HG02798 (cell line): ENCODE results near the gene STOX2.
"Not testable (repeated sequence)": the region's sequence is repeated elsewhere in the genome, so short reads cannot be mapped to it uniquely, and the experiment has no call there.

Experiments
- ATAC-seq: cut with Tn5 transposase; IDR thresholded peaks from one replicate; pipeline ENCODE4 v1.9.1; 2021; ENCODE audit warnings: mild to moderate bottlenecking; ENCODE audit not compliant: unreplicated experiment, poor library complexity

Gene STOX2

GRCh38 chr4:184016759-184017668 is 111.9 kb downstream of the STOX2 start:
- ATAC-seq: no peak

GRCh38 chr4:184019076-184019475 is 114.0 kb downstream of the STOX2 start:
- ATAC-seq: no peak

GRCh38 chr4:184019667-184020623 is 114.8 kb downstream of the STOX2 start:
- ATAC-seq: no peak

- no peak for ATAC-seq
Observed at GRCh38 chr4:184021389-184021788, 116.3 kb downstream of the STOX2 start.

- ATAC-seq: no peak
Observed at GRCh38 chr4:184022679-184023383, 117.7 kb downstream of the STOX2 start.

- ATAC-seq: no peak
Observed at GRCh38 chr4:184024637-184025036, 119.5 kb downstream of the STOX2 start.

GRCh38 chr4:184028561-184029374 is 123.7 kb downstream of the STOX2 start:
- ATAC-seq: no peak

- no peak for ATAC-seq
Observed at GRCh38 chr4:184030036-184030435, 124.9 kb downstream of the STOX2 start.

GRCh38 chr4:184030764-184031163 is 125.7 kb downstream of the STOX2 start:
- no peak for ATAC-seq

- no peak for ATAC-seq
Observed at GRCh38 chr4:184032091-184032490, 127.0 kb downstream of the STOX2 start.

GRCh38 chr4:184039963-184040383 is 134.9 kb downstream of the STOX2 start:
- ATAC-seq: no peak

- ATAC-seq: no peak
Observed at GRCh38 chr4:184041156-184041555, 136.0 kb downstream of the STOX2 start.

GRCh38 chr4:184046148-184046547 is 141.0 kb downstream of the STOX2 start:
- ATAC-seq: no peak

GRCh38 chr4:184051262-184051661 is 146.2 kb downstream of the STOX2 start:
- ATAC-seq: not testable (repeated sequence)

GRCh38 chr4:184052616-184053015 is 147.5 kb downstream of the STOX2 start:
- no peak for ATAC-seq

GRCh38 chr4:184053434-184053833 is 148.3 kb downstream of the STOX2 start:
- no peak for ATAC-seq

GRCh38 chr4:184056877-184057276 is 151.8 kb downstream of the STOX2 start:
- no peak for ATAC-seq

GRCh38 chr4:184058026-184058425 is 152.9 kb downstream of the STOX2 start:
- no peak for ATAC-seq

GRCh38 chr4:184059099-184059498 is 154.0 kb downstream of the STOX2 start:
- ATAC-seq: no peak

- no peak for ATAC-seq
Observed at GRCh38 chr4:184061582-184061981, 156.5 kb downstream of the STOX2 start.
